Thymus (tissue), 11 donors: ENCODE data around the gene PTPRA. TPM values are rescaled to one million over a fixed set of nuclear protein-coding genes. Genes with fewer than 3 reads are reported as not detected.
A peak's percentile ranks its signal among the peaks of the same experiment; 100 is the strongest.

Experiments
- DNase-seq, 9 donors: peaks; one replicate each; pipeline ENCODE4 v3.0.0-alpha.2; 2013; ENCODE audit warnings: low spot score in 9 of 9, low read depth in 6 of 9, missing footprints in 1 of 9
- H3K27ac ChIP-seq, 2 donors: one replicate each; pipeline ENCODE4 v1.5.1; 2013; ENCODE audit warnings: control low read depth in 1 of 2, low read depth in 1 of 2, low read length in 1 of 2, mild to moderate bottlenecking in 1 of 2, moderate library complexity in 1 of 2
- H3K27me3 ChIP-seq, 2 donors: one replicate each; pipeline ENCODE4 v1.5.1; 2013; ENCODE audit warnings: low read length in 1 of 2; ENCODE audit not compliant: control insufficient read depth in 2 of 2, insufficient read depth in 1 of 2
- H3K36me3 ChIP-seq, 2 donors: one replicate each; pipeline ENCODE4 v1.5.1; 2013; ENCODE audit warnings: low read length in 1 of 2, mild to moderate bottlenecking in 1 of 2, moderate library complexity in 1 of 2; ENCODE audit not compliant: control insufficient read depth in 2 of 2, insufficient read depth in 2 of 2
- H3K4me1 ChIP-seq, 2 donors: one replicate each; pipeline ENCODE4 v1.5.1; 2013; ENCODE audit warnings: low read length in 2 of 2; ENCODE audit not compliant: control insufficient read depth in 2 of 2, insufficient read depth in 2 of 2
- H3K4me3 ChIP-seq, 2 donors: one replicate each; pipeline ENCODE4 v1.5.1; 2013; ENCODE audit warnings: low read length in 2 of 2, control low read depth in 1 of 2, mild to moderate bottlenecking in 1 of 2
- H3K9me3 ChIP-seq, 2 donors: one replicate each; pipeline ENCODE4 v1.5.1; 2013; ENCODE audit warnings: low read length in 1 of 2, mild to moderate bottlenecking in 1 of 2; ENCODE audit not compliant: control insufficient read depth in 2 of 2, insufficient read depth in 1 of 2
- WGBS: extraction: QIAGEN DNeasy Blood & Tissue Kit; methylation state at CpG from one replicate; pipeline ENCODE4 v1.1.7; 2013; 5-methylcytosine and 5-hydroxymethylcytosine counted together
- polyA plus RNA-seq: library from polyadenylated mRNA; stranded (reverse); fragments of 200-250 nt; gene quantifications from one replicate; pipeline ENCODE4 v1.2.3, GENCODE V29; 2013
- total RNA-seq: library from RNA; stranded (reverse); fragments of 120-200 nt; gene quantifications from one replicate; pipeline ENCODE4 v1.2.4, GENCODE V29; 2013
- donor health status: healthy.

PTPRA gene
- total and polyA plus RNA-seq, 2 donors, result 35.5 to 55.0 TPM

DNA sequence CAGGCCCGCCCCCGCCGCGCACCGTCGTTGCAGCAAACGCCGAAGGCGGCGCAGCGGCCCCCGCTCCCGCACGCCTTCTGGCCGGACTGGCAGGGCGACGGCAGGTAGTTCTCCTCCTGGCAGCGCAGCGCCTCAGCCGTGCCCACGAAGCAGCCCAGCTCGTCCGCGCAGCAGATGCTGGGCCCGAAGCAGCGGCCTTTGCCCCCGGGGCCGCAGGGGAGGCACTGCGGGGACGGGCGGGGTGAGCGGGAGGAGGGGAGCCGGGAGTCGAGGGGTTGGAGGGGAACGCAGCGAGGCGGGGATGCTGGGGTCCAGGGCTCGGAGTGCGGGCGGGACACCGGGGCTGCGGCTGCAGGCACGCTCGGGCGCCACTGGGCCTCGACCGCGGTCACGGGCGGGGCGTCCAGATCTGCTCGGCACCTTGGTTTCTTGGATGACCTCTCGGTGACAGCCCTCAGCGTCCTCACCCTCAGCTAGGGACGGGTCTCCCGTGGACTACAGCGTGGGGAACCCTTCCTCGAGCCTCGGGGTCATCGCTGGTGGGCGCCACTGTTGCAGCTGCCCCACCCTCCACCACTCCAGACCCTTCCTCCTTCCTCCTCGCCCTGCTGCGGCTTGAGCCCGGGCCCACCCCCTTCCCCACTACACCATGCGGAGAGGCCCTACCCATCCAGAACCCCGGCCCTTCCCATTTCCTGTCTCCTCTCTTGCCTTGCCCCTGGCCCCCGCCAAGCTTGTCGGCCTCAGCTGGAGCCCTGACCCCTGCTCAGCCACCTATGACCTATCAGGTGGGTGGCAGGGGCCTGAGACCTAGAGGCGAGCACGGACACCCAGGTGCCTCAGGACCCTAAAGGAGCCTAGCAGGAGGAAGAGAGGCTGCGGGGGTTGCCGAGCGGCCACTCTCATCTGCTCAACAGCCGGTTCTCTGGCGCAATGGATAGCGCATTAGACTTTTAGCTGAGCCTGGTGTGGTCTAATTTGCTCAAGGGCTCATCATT, 210.0 kb downstream of the PTPRA start:
- 6% methylated on average over 76 of the region's 76 CpGs for WGBS
- Histone ChIP-seq H3K4me1 (no peaks in the 10 kb centered on the region), H3K27ac (no peak overlapping the region), H3K36me3 (no peaks in the 10 kb centered on the region), H3K27me3 (peaks cover 45 to 63% of the 10 kb centered on the region in 2 donors), H3K9me3 (no peaks in the 10 kb centered on the region), H3K4me3 (peak overlapping the region in 1 of 2 donors; percentile 23)
- no peak for DNase-seq

DNA sequence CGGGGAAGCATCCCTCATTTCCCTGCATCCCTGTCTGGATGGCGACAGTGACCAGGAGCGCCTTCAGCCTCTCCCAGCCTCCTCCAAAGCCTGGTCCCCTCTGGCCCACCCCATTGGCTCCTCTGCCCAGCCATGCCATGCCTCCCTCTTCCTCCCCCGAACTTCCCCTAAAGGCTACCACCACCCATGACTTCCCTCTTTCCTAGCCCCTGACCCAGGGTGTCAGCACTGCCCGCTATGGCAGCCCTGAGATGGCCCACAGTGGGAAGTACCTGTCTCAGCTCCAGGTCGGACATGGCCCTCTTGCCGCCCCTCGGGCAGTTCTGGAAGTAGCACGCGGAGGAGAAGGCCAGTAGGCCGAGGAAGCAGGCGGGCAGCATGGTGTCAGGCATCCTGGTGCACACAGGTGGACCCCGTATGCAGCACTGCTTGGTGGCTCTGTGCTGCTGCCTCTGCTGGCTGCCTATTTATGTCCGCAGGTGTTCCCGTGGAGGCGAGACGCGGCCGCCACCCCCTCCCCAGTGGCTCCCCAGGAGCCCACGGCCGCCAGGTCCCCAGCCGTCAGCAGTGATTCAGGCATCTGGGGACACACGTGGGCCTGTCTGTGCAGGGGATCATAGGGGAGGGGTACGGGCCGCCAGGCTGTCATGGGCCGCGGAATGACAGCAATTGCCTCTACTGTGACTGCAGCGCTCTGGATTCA, 211.2 kb downstream of the PTPRA start, which contains the start of gene AVP:
Gene AVP, minus strand, starts transcription at position 442 of the 703 bp plus-strand sequence. Its CDS starts 50 bp downstream, at position 392.
- Histone ChIP-seq H3K27me3 (peaks cover 45 to 59% of the 10 kb centered on the region in 2 donors), H3K36me3 (no peaks in the 10 kb centered on the region), H3K4me1 (no peaks in the 10 kb centered on the region), H3K27ac (no peak within 1 kb of the TSS), H3K4me3 (no peak within 1 kb of the TSS), H3K9me3 (no peaks in the 10 kb centered on the region)
- no peak for DNase-seq
- 42% methylated on average over 28 of the region's 28 CpGs for WGBS

DNA sequence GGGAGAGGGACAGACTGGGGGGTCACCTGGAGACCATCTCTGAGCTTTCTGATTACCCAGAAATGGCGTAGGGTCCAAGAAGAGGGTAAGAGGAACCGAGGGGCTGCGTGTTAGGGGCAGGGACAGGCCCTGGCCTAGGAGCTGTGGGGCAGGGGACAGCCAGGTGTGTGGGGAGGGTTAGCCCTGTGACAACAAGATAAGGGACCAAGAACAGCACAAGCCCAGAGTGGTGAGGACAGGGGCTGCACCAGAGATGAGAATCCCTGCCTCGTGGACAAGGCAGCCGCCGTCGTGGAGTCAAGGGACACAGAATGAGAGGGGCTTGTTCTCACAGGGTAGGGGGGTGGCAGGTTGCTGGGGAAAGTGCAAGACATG, 211.7 kb downstream of the PTPRA start:
- Histone ChIP-seq H3K9me3 (no peaks in the 10 kb centered on the region), H3K27ac (no peak overlapping the region), H3K4me3 (no peak overlapping the region), H3K27me3 (peaks cover 47 to 57% of the 10 kb centered on the region in 2 donors), H3K4me1 (no peaks in the 10 kb centered on the region), H3K36me3 (no peaks in the 10 kb centered on the region)
- WGBS, result 78% methylated on average over 7 of the region's 7 CpGs
- no peak for DNase-seq

DNA sequence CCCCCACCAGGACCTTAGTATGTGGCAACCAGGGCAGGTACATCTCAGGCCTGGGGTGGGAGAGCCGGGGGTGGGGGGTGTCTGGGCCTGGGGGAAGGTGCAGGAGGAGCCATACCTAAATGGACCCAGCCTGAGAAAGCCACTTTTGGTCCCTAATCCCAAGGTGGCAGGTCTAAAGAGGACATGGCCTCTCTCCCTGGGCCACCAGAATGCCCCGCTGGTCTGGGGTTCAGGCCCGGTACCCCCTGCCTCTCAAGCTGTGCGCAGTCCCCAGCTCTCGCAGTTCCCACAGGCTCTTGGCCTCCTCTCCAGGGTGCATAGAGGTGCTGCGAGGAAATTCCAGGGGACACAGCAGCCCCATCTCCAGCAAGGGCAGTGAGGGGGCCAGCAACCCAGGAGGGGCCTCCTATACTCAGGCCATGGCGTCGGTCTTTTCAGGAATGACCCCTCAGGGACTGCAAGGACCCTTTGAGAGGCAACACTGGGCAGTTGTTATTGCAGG, 212.3 kb downstream of the PTPRA start:
- 97% methylated on average over 8 of the region's 8 CpGs for whole genome bisulfite sequencing
- Histone ChIP-seq H3K27ac (no peak overlapping the region), H3K4me1 (no peaks in the 10 kb centered on the region), H3K9me3 (no peaks in the 10 kb centered on the region), H3K4me3 (no peak overlapping the region), H3K36me3 (no peaks in the 10 kb centered on the region), H3K27me3 (peaks cover 43 to 51% of the 10 kb centered on the region in 2 donors)
- DNase-seq, result no peak

DNA sequence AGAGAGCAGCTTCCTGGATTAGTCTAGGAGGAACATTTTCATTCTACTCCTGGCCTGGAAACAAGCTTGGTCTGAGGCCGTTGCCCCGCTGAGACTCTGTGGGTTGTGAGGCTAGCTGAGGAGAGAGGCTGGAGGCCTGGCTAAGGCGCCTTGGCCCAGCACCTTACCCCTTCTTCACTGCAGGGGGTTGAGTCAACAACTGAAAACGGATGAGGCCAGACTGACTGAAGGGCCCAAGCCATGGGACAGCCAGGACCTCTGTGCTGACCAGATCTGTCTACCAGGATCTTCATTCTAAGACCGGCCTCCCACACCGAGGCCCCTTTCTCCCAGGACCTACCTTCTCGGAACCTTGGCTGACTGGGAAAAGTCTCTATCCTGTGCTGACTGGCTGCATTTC, 214.8 kb downstream of the PTPRA start:
- Histone ChIP-seq H3K36me3 (no peaks in the 10 kb centered on the region), H3K4me3 (no peak overlapping the region), H3K27me3 (peaks cover 27 to 45% of the 10 kb centered on the region in 2 donors), H3K4me1 (peaks cover 3 to 6% of the 10 kb centered on the region in 2 donors), H3K9me3 (no peaks in the 10 kb centered on the region), H3K27ac (no peak overlapping the region)
- WGBS, result 97% methylated on average over 7 of the region's 7 CpGs
- no peak for DNase-seq

Other genes with a start within 250 kb of the PTPRA start
- gene NOP56, start 220.8 kb upstream of the PTPRA start, total RNA-seq, result 236 TPM
- 152 TPM for gene NOP56, start 220.8 kb upstream of the PTPRA start, polyA plus RNA-seq
- gene IDH3B, start 209.3 kb upstream of the PTPRA start, total RNA-seq, result 121 TPM
- 68.9 TPM for gene IDH3B, start 209.3 kb upstream of the PTPRA start, polyA plus RNA-seq
- gene EBF4, start 180.7 kb upstream of the PTPRA start, total RNA-seq, result 2.9 TPM
- gene EBF4, start 180.7 kb upstream of the PTPRA start, polyA plus RNA-seq, result 9.9 TPM
- 11.9 TPM for gene CPXM1, start 72.9 kb upstream of the PTPRA start, total RNA-seq
- 14.1 TPM for gene CPXM1, start 72.9 kb upstream of the PTPRA start, polyA plus RNA-seq
- not detected for gene C20orf141, start 58.5 kb upstream of the PTPRA start, total RNA-seq
- 1.3 TPM for gene C20orf141, start 58.5 kb upstream of the PTPRA start, polyA plus RNA-seq
- 0.05 TPM for gene TMEM239, start 57.1 kb upstream of the PTPRA start, total RNA-seq
- under 0.01 TPM for gene TMEM239, start 57.1 kb upstream of the PTPRA start, polyA plus RNA-seq
- 25.1 TPM for gene PCED1A, start 32.8 kb upstream of the PTPRA start, total RNA-seq
- 105 TPM for gene PCED1A, start 32.8 kb upstream of the PTPRA start, polyA plus RNA-seq
- gene VPS16, start 32.7 kb upstream of the PTPRA start, total RNA-seq, result 37.0 TPM
- gene VPS16, start 32.7 kb upstream of the PTPRA start, polyA plus RNA-seq, result 93.3 TPM
- gene GNRH2, start 170.1 kb downstream of the PTPRA start, total RNA-seq, result 0.14 TPM
- 0.66 TPM for gene GNRH2, start 170.1 kb downstream of the PTPRA start, polyA plus RNA-seq
- 47.5 TPM for gene MRPS26, start 172.6 kb downstream of the PTPRA start, total RNA-seq
- 40.5 TPM for gene MRPS26, start 172.6 kb downstream of the PTPRA start, polyA plus RNA-seq
- 0.42 TPM for gene OXT, start 198.1 kb downstream of the PTPRA start, total RNA-seq
- gene OXT, start 198.1 kb downstream of the PTPRA start, polyA plus RNA-seq, result 3.6 TPM
- 0.33 TPM for gene AVP, start 211.2 kb downstream of the PTPRA start, total RNA-seq
- 5.2 TPM for gene AVP, start 211.2 kb downstream of the PTPRA start, polyA plus RNA-seq